GM12878 (cell line): ENCODE measurements around the gene PDZD7. TPM values are rescaled to one million over a fixed set of nuclear protein-coding genes. Genes with fewer than 3 reads are reported as not detected.

Experiments
- ATAC-seq: fragments of 200-7000 bp; cut with Tn5 transposase; 3 replicates; pipeline ENCODE4 v1.9.1; 2020; ENCODE audit warnings: mild to moderate bottlenecking, moderate library complexity
- BruUV-seq: library from RNA; stranded (reverse); fragments of 400-500 nt; replicated peaks from 2 replicates; lab custom pipeline; 2021; lab: Mats Ljungman, UMichigan
- CTCF ChIA-PET: fragments of 300-600 bp; sonication (Branson Sonifier 250); formaldehyde crosslinking; extraction: SDS; loops from one replicate; lab custom pipeline; 2021; ENCODE audit warnings: inconsistent platforms; lab: Yijun Ruan, JAX
- POLR2A ChIA-PET: fragments of 350-600 bp; formaldehyde crosslinking; extraction: SDS; loops from one replicate; lab custom pipeline; 2021; ENCODE audit warnings: inconsistent platforms; lab: Charles Lee
- RAD21 ChIA-PET: fragments of 300-600 bp; sonication (Branson Sonifier 250); formaldehyde crosslinking; loops from one replicate; lab custom pipeline; 2023; ENCODE audit warnings: antibody characterized with exemption; ENCODE audit not compliant: unreplicated experiment; lab: Charles Lee
- SMC1A ChIA-PET: fragments of 300-600 bp; sonication (Branson Sonifier 250); formaldehyde crosslinking; loops from one replicate; lab custom pipeline; 2023; ENCODE audit not compliant: unreplicated experiment, uncharacterized antibody; lab: Charles Lee
- DNase-seq: peaks from one replicate; pipeline ENCODE4 v3.0.0-alpha.2; 2011; ENCODE audit warnings: low read depth, low spot score
- FAIRE-seq: peaks from 3 replicates; lab custom pipeline; 2011; peaks lifted over from hg19 to GRCh38; lab: Jason Lieb, UNC
- H2AFZ ChIP-seq: 2 replicates; pipeline ENCODE4 v1.6.0; 2011; ENCODE audit warnings: low read depth, low read length, control low read depth; ENCODE audit not compliant: control insufficient read depth
- H3K27ac ChIP-seq: 2 replicates; pipeline ENCODE4 v1.5.1; 2011; ENCODE audit warnings: control low read depth; ENCODE audit not compliant: control insufficient read depth, insufficient read depth
- H3K27me3 ChIP-seq, 2 experiments: replicated peaks in 1 of 2; 2 replicates each; pipeline versions ENCODE4 v1.6.0 to v1.6.1; 2011; ENCODE audit warnings: low read length in 1 of 2; ENCODE audit not compliant: control insufficient read depth in 2 of 2, insufficient read depth in 2 of 2
- H3K36me3 ChIP-seq, 2 experiments: 2 replicates each; pipeline ENCODE4 v1.5.1; 2011; ENCODE audit warnings: low read length in 1 of 2; ENCODE audit not compliant: control insufficient read depth in 2 of 2, insufficient read depth in 2 of 2
- H3K4me1 ChIP-seq: 2 replicates; pipeline ENCODE4 v1.6.1; 2011; ENCODE audit warnings: mild to moderate bottlenecking, low read length, moderate library complexity, mixed read lengths; ENCODE audit not compliant: control insufficient read depth, insufficient read depth
- H3K4me2 ChIP-seq: 2 replicates; pipeline ENCODE4 v1.6.0; 2011; ENCODE audit warnings: control low read depth; ENCODE audit not compliant: control insufficient read depth, insufficient read depth
- H3K4me3 ChIP-seq: fragments of 200-600 bp; sonication (generic); 2 replicates; pipeline ENCODE4 v1.5.1; 2016
- H3K79me2 ChIP-seq: 2 replicates; pipeline ENCODE4 v1.6.0; 2011; ENCODE audit warnings: low read length; ENCODE audit not compliant: control insufficient read depth, insufficient read depth
- H3K9ac ChIP-seq: 2 replicates; pipeline ENCODE4 v1.8.0; 2011; ENCODE audit warnings: low read length, control low read depth, mixed read lengths; ENCODE audit not compliant: control insufficient read depth, insufficient read depth
- H3K9me3 ChIP-seq: replicated peaks from 3 replicates; pipeline ENCODE4 v1.5.1; 2011; ENCODE audit warnings: mild to moderate bottlenecking, low read length; ENCODE audit not compliant: control insufficient read depth, insufficient read depth
- H4K20me1 ChIP-seq: 2 replicates; pipeline ENCODE4 v1.6.0; 2011; ENCODE audit not compliant: control insufficient read depth, insufficient read depth
- BHLHE40 ChIP-seq, 2 experiments: fragments of 450-650 bp in 1 of 2; IDR thresholded peaks; 2 replicates each; pipeline ENCODE4 v1.6.1; 2011 to 2017; ENCODE audit warnings: low read depth in 2 of 2, borderline replicate concordance in 1 of 2, improper control_type of control experiment in 1 of 2, low read length in 1 of 2, mild to moderate bottlenecking in 1 of 2
- CREB1 ChIP-seq: IDR thresholded peaks from 2 replicates; pipeline ENCODE4 v1.6.1; 2012; ENCODE audit warnings: low read depth, mild to moderate bottlenecking, inconsistent platforms
- DPF2 ChIP-seq: fragments of 450-650 bp; IDR thresholded peaks from 2 replicates; pipeline ENCODE4 v1.6.1; 2017; ENCODE audit warnings: mild to moderate bottlenecking
- EGR1 ChIP-seq, 2 experiments: IDR thresholded peaks; 1 replicate in 1 of 2; 2 replicates in 1 of 2; pipeline ENCODE4 v1.6.1; 2011 to 2012; ENCODE audit warnings: low read depth in 2 of 2, low read length in 2 of 2, borderline replicate concordance in 1 of 2, mild to moderate bottlenecking in 1 of 2, moderate library complexity in 1 of 2
- EZH2 ChIP-seq: IDR thresholded peaks from 2 replicates; pipeline ENCODE4 v1.6.1; 2012; ENCODE audit warnings: low read depth, mild to moderate bottlenecking, control low read depth, inconsistent platforms, low read length, borderline replicate concordance; ENCODE audit not compliant: control insufficient read depth
- FOS ChIP-seq: IDR thresholded peaks from 3 replicates; pipeline ENCODE4 v1.6.1; 2011; ENCODE audit warnings: borderline replicate concordance; ENCODE audit not compliant: insufficient read length; ENCODE audit errors: extremely low read depth
- MYB ChIP-seq: fragments of 150-350 bp; IDR thresholded peaks from 2 replicates; pipeline ENCODE4 v1.6.1; 2014; ENCODE audit warnings: mild to moderate bottlenecking, low read depth, low read length, borderline replicate concordance
- POLR2A ChIP-seq: IDR thresholded peaks from 2 replicates; pipeline ENCODE4 v1.6.1; 2011; ENCODE audit warnings: low read depth, mild to moderate bottlenecking, low read length
- RAD51 ChIP-seq: fragments of 450-650 bp; IDR thresholded peaks from 2 replicates; pipeline ENCODE4 v1.6.1; 2016; ENCODE audit warnings: moderate library complexity, mild to moderate bottlenecking, inconsistent platforms
- RUNX3 ChIP-seq: IDR thresholded peaks from 2 replicates; pipeline ENCODE4 v1.6.1; 2012; ENCODE audit warnings: low read length, inconsistent platforms
- SIN3A ChIP-seq: IDR thresholded peaks from 2 replicates; pipeline ENCODE4 v1.6.1; 2012; ENCODE audit warnings: low read depth, low read length, improper control_type of control experiment
- SMAD1 ChIP-seq: fragments of 450-650 bp; IDR thresholded peaks from 2 replicates; pipeline ENCODE4 v1.6.1; 2018; ENCODE audit warnings: mild to moderate bottlenecking, low read depth; ENCODE audit not compliant: partially characterized antibody
- SMC3 ChIP-seq: IDR thresholded peaks from 2 replicates; pipeline ENCODE4 v1.6.1; 2011; ENCODE audit warnings: low read length, improper control_type of control experiment, borderline replicate concordance
- STAT1 ChIP-seq: fragments of 450-650 bp; conservative IDR thresholded peaks from 2 replicates; pipeline ENCODE4 v1.6.1; 2014; ENCODE audit warnings: antibody characterized with exemption, mild to moderate bottlenecking
- SUZ12 ChIP-seq: fragments of 200-600 bp; sonication (generic); IDR thresholded peaks from one replicate; pipeline ENCODE4 v1.6.1; 2018; ENCODE audit warnings: antibody characterized with exemption, mild to moderate bottlenecking; ENCODE audit not compliant: unreplicated experiment
- TAF1 ChIP-seq: IDR thresholded peaks from 2 replicates; pipeline ENCODE4 v1.6.1; 2011; ENCODE audit warnings: mild to moderate bottlenecking, low read depth, low read length, borderline replicate concordance
- TCF3 ChIP-seq: IDR thresholded peaks from 2 replicates; pipeline ENCODE4 v1.6.1; 2012; ENCODE audit warnings: low read depth, mild to moderate bottlenecking, low read length, borderline replicate concordance; ENCODE audit not compliant: insufficient read depth
- YY1 ChIP-seq: IDR thresholded peaks from 2 replicates; pipeline ENCODE4 v1.6.1; 2011; ENCODE audit warnings: low read depth, mild to moderate bottlenecking, low read length
- ZNF622 ChIP-seq: fragments of 450-650 bp; IDR thresholded peaks from 2 replicates; pipeline ENCODE4 v1.6.1; 2017; ENCODE audit warnings: mild to moderate bottlenecking, inconsistent platforms
- WGBS: methylation state at CpG from one replicate; pipeline ENCODE4 v1.1.6; 2016; ENCODE audit warnings: low lambda C conversion rate; ENCODE audit not compliant: insufficient replicate concordance, insufficient coverage; ENCODE audit errors: missing lambda C conversion rate; 5-methylcytosine and 5-hydroxymethylcytosine counted together
- in situ Hi-C: fragments of 300-500 bp; cut with MboI; formaldehyde crosslinking; loops from 9 replicates; pipeline ENCODE4 v1.14.3; 2018; ENCODE audit warnings: mixed read lengths
- intact Hi-C: fragments of 100-400 bp; cut with micrococcal nuclease; formaldehyde crosslinking; loops from one replicate; pipeline ENCODE4 v1.14.2; 2022; ENCODE audit not compliant: unreplicated experiment
- polyA plus RNA-seq, 11 experiments: library from polyadenylated mRNA; depleted of rRNA in 4 of 11; unstranded in 6 of 11; stranded (reverse) in 5 of 11; fragments of >200 nt; fragmentation: Nextera tagmentation in 4 of 11; fragmentation: Illumina TruSeq in 1 of 11; extraction: Ambion mirVana in 4 of 11; extraction: Trizol in 1 of 11; gene quantifications; 1 replicate in 1 of 11; 2 replicates in 10 of 11; pipeline versions ENCODE4 v1.2.1 to v1.2.3, GENCODE V29; 2011 to 2016; ENCODE audit warnings: inconsistent platforms in 2 of 11, missing spikeins in 2 of 11, low read depth in 1 of 11
- total RNA-seq, 4 experiments: library from RNA; depleted of rRNA in 3 of 4; stranded (reverse); fragments of >200 nt in 3 of 4; fragmentation: Illumina TruSeq in 1 of 4; extraction: Trizol in 1 of 4; gene quantifications; 2 replicates each; pipeline versions ENCODE4 v1.2.1 to v1.2.3, GENCODE V29; 2013 to 2021

PDZD7 gene
- total and polyA plus RNA-seq, 10 of the 15 experiments (the other 5 are each of a cell fraction or from before 2014, with no cell fraction given): 0.01 to 0.20 (median 0.03) TPM; not detected in 7

DNA sequence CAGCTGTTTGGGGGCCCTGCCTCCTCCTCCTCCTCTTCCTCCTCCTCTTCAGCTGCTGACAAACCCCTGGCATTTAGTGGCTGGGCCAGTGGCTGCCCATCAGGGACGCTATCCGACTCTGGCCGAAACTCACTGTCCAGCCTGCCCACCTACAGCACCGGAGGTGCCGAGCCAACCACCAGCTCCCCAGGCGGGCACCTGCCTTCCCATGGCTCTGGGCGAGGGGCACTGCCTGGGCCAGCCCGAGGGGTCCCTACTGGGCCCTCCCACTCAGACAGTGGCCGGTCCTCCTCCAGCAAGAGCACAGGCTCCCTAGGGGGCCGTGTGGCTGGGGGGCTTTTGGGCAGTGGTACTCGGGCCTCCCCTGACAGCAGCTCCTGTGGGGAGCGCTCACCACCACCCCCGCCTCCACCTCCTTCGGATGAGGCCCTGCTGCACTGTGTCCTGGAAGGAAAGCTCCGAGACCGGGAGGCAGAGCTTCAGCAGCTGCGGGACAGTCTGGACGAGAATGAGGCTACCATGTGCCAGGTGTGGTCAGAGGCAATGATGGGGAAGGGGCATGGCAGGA, 27.2 kb downstream of the PDZD7 start:
- no peak for DNase-seq
- Histone ChIP-seq H4K20me1 (no peaks in the 10 kb centered on the region), H2AFZ (no peak overlapping the region), H3K27ac (no peak overlapping the region), H3K79me2 (peaks cover 8% of the 10 kb centered on the region), H3K4me1 (peaks cover 7% of the 10 kb centered on the region), H3K9me3 (no peaks in the 10 kb centered on the region), H3K27me3 (no peaks in the 10 kb centered on the region), H3K4me2 (no peak overlapping the region), H3K9ac (no peak overlapping the region), H3K36me3 (peaks cover 0 to 2% of the 10 kb centered on the region in 2 experiments; a peak in 3 of 4 replicates), H3K4me3 (no peak overlapping the region)
- ATAC-seq: no peak
- POLR2A ChIA-PET: no interaction called here
- in situ Hi-C loops: no loop called here
- 90% methylated on average over 18 of the region's 18 CpGs for WGBS
- CTCF ChIA-PET: interaction anchor here (0.7 to 3.7 kb wide), 6 partner anchors 8 to 64 kb away, joined by 3 to 21 read pairs (median 3); no protein-coding TSS in a partner anchor
- intact Hi-C loops: no loop called here
- FAIRE-seq: no peak
- TF ChIP-seq FOS: no peak
- no peak for TF ChIP-seq SMC3
- TF ChIP-seq EZH2: no peak
- no peak for TF ChIP-seq SIN3A
- no peak for TF ChIP-seq SMAD1
- no peak for TF ChIP-seq YY1
- no peak for TF ChIP-seq RAD51
- no peak for TF ChIP-seq SUZ12
- TF ChIP-seq CREB1: no peak
- TF ChIP-seq STAT1: no peak
- no peak for TF ChIP-seq ZNF622
- TF ChIP-seq TCF3: no peak
- no peak for TF ChIP-seq DPF2
- no peak for TF ChIP-seq TAF1
- no peak for TF ChIP-seq POLR2A
- TF ChIP-seq EGR1 (IDR thresholded peaks at IDR 0.05; ENCODE audit: borderline replicate concordance in 1 of 2, low read depth in 2 of 2, low read length in 2 of 2): no peak
- no peak for TF ChIP-seq BHLHE40 (IDR thresholded peaks at IDR 0.05; ENCODE audit: borderline replicate concordance in 1 of 2, low read depth in 2 of 2, low read length in 1 of 2)
- no peak for TF ChIP-seq MYB
- no peak for TF ChIP-seq RUNX3
- TSS peak; percentile 23 for BruUV-seq
- RAD21 ChIA-PET: interaction anchor here (1.5 kb wide), 1 partner anchor 11 kb away, joined by 5 read pairs; no protein-coding TSS in a partner anchor
- SMC1A ChIA-PET: interaction anchor here (1.7 kb wide), 1 partner anchor 11 kb away, joined by 4 read pairs; no protein-coding TSS in a partner anchor
